ENCODE measurements around the gene SLC39A11.

Gene SLC39A11

GRCh38 chr17:72734613-72735012 lies 357.9 kb downstream of the SLC39A11 start:
- no peak overlapping the region for H3K4me3 ChIP-seq (replicated peaks; ENCODE audit: insufficient read depth, low read length)
- DNase-seq (ENCODE audit: low read depth in 1 of 2, low spot score in 1 of 2) = no peak
- no peak for TF ChIP-seq POLR2AphosphoS5 (IDR thresholded peaks at IDR 0.05; ENCODE audit: low read depth)
- TF ChIP-seq CTCF (IDR thresholded peaks at IDR 0.05; ENCODE audit: insufficient read depth, low read length) = no peak
- no peak for TF ChIP-seq GABPA (IDR thresholded peaks at IDR 0.05; ENCODE audit: low read depth)
- TF ChIP-seq REST (IDR thresholded peaks at IDR 0.05; ENCODE audit: insufficient replicate concordance, low read depth) = no peak
- H3K27me3 ChIP-seq (ENCODE audit: insufficient read depth, poor library complexity, severe bottlenecking) = no peaks in the 10 kb centered on the region
- no peak overlapping the region for H3K27ac ChIP-seq (replicated peaks)

- no peak overlapping the region for H3K4me3 ChIP-seq (replicated peaks; ENCODE audit: insufficient read depth, low read length)
- no peak for DNase-seq (ENCODE audit: low read depth in 1 of 2, low spot score in 1 of 2)
- TF ChIP-seq REST (IDR thresholded peaks at IDR 0.05; ENCODE audit: insufficient replicate concordance, low read depth) (no peak), CTCF (IDR thresholded peaks at IDR 0.05; ENCODE audit: insufficient read depth, low read length) (no peak), GABPA (IDR thresholded peaks at IDR 0.05; ENCODE audit: low read depth) (no peak), SPI1 (IDR thresholded peaks at IDR 0.05; ENCODE audit: borderline replicate concordance, low read depth) (no peak)
- no peaks in the 10 kb centered on the region for H3K27me3 ChIP-seq (ENCODE audit: insufficient read depth, poor library complexity, severe bottlenecking)
- H3K27ac ChIP-seq (replicated peaks) = no peak overlapping the region
Observed at GRCh38 chr17:72733619-72734282, 358.7 kb downstream of the SLC39A11 start.

- no peak overlapping the region for H3K4me3 ChIP-seq (replicated peaks; ENCODE audit: insufficient read depth, low read length)
- no peak for DNase-seq (ENCODE audit: low read depth in 1 of 2, low spot score in 1 of 2)
- no peak overlapping the region for H3K27ac ChIP-seq (replicated peaks)
- no peak for TF ChIP-seq REST (IDR thresholded peaks at IDR 0.05; ENCODE audit: insufficient replicate concordance, low read depth)
- no peak for TF ChIP-seq GABPA (IDR thresholded peaks at IDR 0.05; ENCODE audit: low read depth)
- no peak for TF ChIP-seq SPI1 (IDR thresholded peaks at IDR 0.05; ENCODE audit: borderline replicate concordance, low read depth)
- TF ChIP-seq CTCF (IDR thresholded peaks at IDR 0.05; ENCODE audit: insufficient read depth, low read length) = no peak
- TF ChIP-seq POLR2AphosphoS5 (IDR thresholded peaks at IDR 0.05; ENCODE audit: low read depth) = no peak
- no peaks in the 10 kb centered on the region for H3K27me3 ChIP-seq (ENCODE audit: insufficient read depth, poor library complexity, severe bottlenecking)
Observed at GRCh38 chr17:72732893-72733618, 359.4 kb downstream of the SLC39A11 start.

Measured in HL-60 (cell line).